SK-N-SH treated with all-trans-retinoic acid at 6 μM for 48 hours (cell line): ENCODE data around the gene SNRPB2.

Source experiments
- ATAC-seq: fragments of 200-7000 bp; cut with Tn5 transposase; 3 replicates; pipeline ENCODE4 v1.9.1; 2020; ENCODE audit warnings: mild to moderate bottlenecking, moderate library complexity
- BACH2 ChIP-seq: fragments of 250-450 bp; sonication (Bioruptor Pico); IDR thresholded peaks from 2 replicates; pipeline ENCODE4 v1.9.0; 2021; ENCODE audit warnings: mild to moderate bottlenecking, borderline replicate concordance
- CSDC2 ChIP-seq: fragments of 250-450 bp; sonication (Bioruptor Pico); IDR thresholded peaks from 2 replicates; pipeline ENCODE4 v1.5.0; 2020; ENCODE audit warnings: mild to moderate bottlenecking, moderate library complexity
- ESRRG ChIP-seq: fragments of 250-450 bp; sonication (Bioruptor Pico); IDR thresholded peaks from 2 replicates; pipeline ENCODE4 v1.6.1; 2021; ENCODE audit warnings: mild to moderate bottlenecking
- GLIS3 ChIP-seq: fragments of 250-450 bp; sonication (Bioruptor Pico); IDR thresholded peaks from 2 replicates; pipeline ENCODE4 v1.5.0; 2020; ENCODE audit warnings: mild to moderate bottlenecking, moderate library complexity
- ISL1 ChIP-seq: fragments of 250-450 bp; sonication (Bioruptor Pico); IDR thresholded peaks from 2 replicates; pipeline ENCODE4 v2.1.2; 2022; ENCODE audit warnings: mild to moderate bottlenecking, moderate library complexity
- OSR1 ChIP-seq: fragments of 250-450 bp; sonication (Bioruptor Pico); IDR thresholded peaks from 2 replicates; pipeline ENCODE4 v1.8.0; 2022; ENCODE audit warnings: moderate library complexity, mild to moderate bottlenecking, inconsistent platforms
- SNAI2 ChIP-seq: fragments of 250-450 bp; sonication (Bioruptor Pico); IDR thresholded peaks from 2 replicates; pipeline ENCODE4 v1.5.0; 2020; ENCODE audit warnings: mild to moderate bottlenecking, moderate library complexity
- TCF4 ChIP-seq: fragments of 250-450 bp; sonication (Bioruptor Pico); IDR thresholded peaks from 2 replicates; pipeline ENCODE4 v1.8.0; 2021; ENCODE audit warnings: mild to moderate bottlenecking, moderate library complexity, borderline replicate concordance
- TOX ChIP-seq: fragments of 250-450 bp; sonication (Bioruptor Pico); IDR thresholded peaks from 2 replicates; pipeline ENCODE4 v1.8.0; 2021; ENCODE audit warnings: mild to moderate bottlenecking, moderate library complexity, borderline replicate concordance
- ZFP30 ChIP-seq: fragments of 450-650 bp; formaldehyde crosslinking; IDR thresholded peaks from 2 replicates; pipeline ENCODE4 v1.5.0; 2022; ENCODE audit warnings: mild to moderate bottlenecking, moderate library complexity
- ZNF565 ChIP-seq: fragments of 450-650 bp; formaldehyde crosslinking; conservative IDR thresholded peaks from 2 replicates; pipeline ENCODE4 v1.5.0; 2020; ENCODE audit warnings: low read depth, mild to moderate bottlenecking, moderate library complexity
- ZNF70 ChIP-seq: fragments of 450-650 bp; formaldehyde crosslinking; IDR thresholded peaks from 2 replicates; pipeline ENCODE4 v1.5.0; 2020; ENCODE audit warnings: mild to moderate bottlenecking, moderate library complexity
- ZNF8 ChIP-seq: fragments of 450-650 bp; formaldehyde crosslinking; IDR thresholded peaks from 2 replicates; pipeline ENCODE4 v1.5.0; 2020; ENCODE audit warnings: mild to moderate bottlenecking, moderate library complexity
- TF ChIP-seq, protein P1 (sequence below): fragments of 250-450 bp; sonication (Bioruptor Pico); IDR thresholded peaks from 2 replicates; pipeline ENCODE4 v1.5.0; 2020; ENCODE audit warnings: mild to moderate bottlenecking, moderate library complexity
- TF ChIP-seq, protein P2 (sequence below): fragments of 250-450 bp; sonication (Bioruptor Pico); IDR thresholded peaks from 2 replicates; pipeline ENCODE4 v1.5.1; 2021; ENCODE audit warnings: mild to moderate bottlenecking, moderate library complexity
- TF ChIP-seq, protein P3 (sequence below): fragments of 250-450 bp; sonication (Bioruptor Pico); IDR thresholded peaks from 2 replicates; pipeline ENCODE4 v1.8.0; 2021; ENCODE audit warnings: low read depth, mild to moderate bottlenecking, moderate library complexity, borderline replicate concordance
- TF ChIP-seq, protein P4 (sequence below): fragments of 250-450 bp; sonication (Bioruptor Pico); IDR thresholded peaks from 2 replicates; pipeline ENCODE4 v1.8.0; 2020; ENCODE audit warnings: mild to moderate bottlenecking, moderate library complexity, borderline replicate concordance
- TF ChIP-seq, protein P5 (sequence below): fragments of 250-450 bp; sonication (Bioruptor Pico); IDR thresholded peaks from 2 replicates; pipeline ENCODE4 v1.5.1; 2020; ENCODE audit warnings: low read depth, mild to moderate bottlenecking, moderate library complexity

Gene SNRPB2

DNA sequence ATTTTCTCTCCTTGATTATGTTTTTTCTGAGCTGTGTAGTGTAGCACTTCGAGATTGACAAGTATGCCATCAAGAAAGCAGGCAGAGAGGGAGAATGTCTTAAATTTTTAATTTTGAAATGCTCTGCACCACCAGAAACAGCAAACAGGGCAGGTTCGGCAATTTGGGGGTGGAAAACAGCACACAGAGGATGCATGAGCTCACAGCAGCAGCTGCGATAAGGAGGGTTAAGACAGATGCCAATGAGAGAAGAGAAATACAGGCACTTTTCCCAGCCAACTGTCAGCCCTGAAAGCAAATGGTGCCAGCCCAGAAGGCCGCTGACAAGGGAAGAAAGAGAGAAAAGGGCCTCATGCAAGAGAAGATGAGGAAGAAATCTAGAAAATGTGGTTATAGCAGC is 15.1 kb upstream of the SNRPB2 start:
- ATAC-seq: no peak
- TF ChIP-seq TOX (CRISPR knock-in tag) (no peak), OSR1 (no peak), ZNF8 (CRISPR knock-in tag) (no peak), GLIS3 (CRISPR knock-in tag) (no peak), ZFP30 (CRISPR knock-in tag) (no peak), BACH2 (CRISPR knock-in tag) (no peak), ZNF70 (CRISPR knock-in tag) (no peak), TCF4 (CRISPR knock-in tag) (no peak), CSDC2 (CRISPR knock-in tag) (no peak)
- TF ChIP-seq, protein P1, sequence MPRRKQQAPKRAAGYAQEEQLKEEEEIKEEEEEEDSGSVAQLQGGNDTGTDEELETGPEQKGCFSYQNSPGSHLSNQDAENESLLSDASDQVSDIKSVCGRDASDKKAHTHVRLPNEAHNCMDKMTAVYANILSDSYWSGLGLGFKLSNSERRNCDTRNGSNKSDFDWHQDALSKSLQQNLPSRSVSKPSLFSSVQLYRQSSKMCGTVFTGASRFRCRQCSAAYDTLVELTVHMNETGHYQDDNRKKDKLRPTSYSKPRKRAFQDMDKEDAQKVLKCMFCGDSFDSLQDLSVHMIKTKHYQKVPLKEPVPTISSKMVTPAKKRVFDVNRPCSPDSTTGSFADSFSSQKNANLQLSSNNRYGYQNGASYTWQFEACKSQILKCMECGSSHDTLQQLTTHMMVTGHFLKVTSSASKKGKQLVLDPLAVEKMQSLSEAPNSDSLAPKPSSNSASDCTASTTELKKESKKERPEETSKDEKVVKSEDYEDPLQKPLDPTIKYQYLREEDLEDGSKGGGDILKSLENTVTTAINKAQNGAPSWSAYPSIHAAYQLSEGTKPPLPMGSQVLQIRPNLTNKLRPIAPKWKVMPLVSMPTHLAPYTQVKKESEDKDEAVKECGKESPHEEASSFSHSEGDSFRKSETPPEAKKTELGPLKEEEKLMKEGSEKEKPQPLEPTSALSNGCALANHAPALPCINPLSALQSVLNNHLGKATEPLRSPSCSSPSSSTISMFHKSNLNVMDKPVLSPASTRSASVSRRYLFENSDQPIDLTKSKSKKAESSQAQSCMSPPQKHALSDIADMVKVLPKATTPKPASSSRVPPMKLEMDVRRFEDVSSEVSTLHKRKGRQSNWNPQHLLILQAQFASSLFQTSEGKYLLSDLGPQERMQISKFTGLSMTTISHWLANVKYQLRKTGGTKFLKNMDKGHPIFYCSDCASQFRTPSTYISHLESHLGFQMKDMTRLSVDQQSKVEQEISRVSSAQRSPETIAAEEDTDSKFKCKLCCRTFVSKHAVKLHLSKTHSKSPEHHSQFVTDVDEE: no peak
- TF ChIP-seq, protein P2, sequence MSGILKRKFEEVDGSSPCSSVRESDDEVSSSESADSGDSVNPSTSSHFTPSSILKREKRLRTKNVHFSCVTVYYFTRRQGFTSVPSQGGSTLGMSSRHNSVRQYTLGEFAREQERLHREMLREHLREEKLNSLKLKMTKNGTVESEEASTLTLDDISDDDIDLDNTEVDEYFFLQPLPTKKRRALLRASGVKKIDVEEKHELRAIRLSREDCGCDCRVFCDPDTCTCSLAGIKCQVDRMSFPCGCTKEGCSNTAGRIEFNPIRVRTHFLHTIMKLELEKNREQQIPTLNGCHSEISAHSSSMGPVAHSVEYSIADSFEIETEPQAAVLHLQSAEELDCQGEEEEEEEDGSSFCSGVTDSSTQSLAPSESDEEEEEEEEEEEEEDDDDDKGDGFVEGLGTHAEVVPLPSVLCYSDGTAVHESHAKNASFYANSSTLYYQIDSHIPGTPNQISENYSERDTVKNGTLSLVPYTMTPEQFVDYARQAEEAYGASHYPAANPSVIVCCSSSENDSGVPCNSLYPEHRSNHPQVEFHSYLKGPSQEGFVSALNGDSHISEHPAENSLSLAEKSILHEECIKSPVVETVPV (CRISPR knock-in tag): no peak

DNA sequence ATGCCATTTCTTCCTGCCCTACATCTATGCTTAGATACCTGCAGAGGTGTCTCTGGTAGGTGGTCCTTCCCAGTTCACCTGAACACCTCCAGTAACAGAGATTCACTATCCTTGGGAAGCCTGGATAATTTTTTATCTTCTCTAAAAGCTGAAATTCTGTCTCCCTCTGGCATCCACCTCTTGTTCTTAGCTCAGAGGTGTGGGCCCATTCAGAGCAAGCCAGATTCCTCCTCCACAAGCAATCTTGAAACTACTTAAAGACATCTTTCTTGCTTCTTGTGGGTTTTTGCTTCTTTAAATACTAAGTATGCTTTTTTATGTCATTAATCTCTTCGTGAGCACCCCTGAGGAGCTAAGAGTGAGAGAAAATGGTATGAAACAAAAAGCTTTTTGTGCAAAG is 10.4 kb upstream of the SNRPB2 start:
- no peak for TF ChIP-seq ZNF8 (CRISPR knock-in tag)
- TF ChIP-seq TOX (CRISPR knock-in tag): no peak
- TF ChIP-seq ESRRG: no peak
- TF ChIP-seq, protein P3, sequence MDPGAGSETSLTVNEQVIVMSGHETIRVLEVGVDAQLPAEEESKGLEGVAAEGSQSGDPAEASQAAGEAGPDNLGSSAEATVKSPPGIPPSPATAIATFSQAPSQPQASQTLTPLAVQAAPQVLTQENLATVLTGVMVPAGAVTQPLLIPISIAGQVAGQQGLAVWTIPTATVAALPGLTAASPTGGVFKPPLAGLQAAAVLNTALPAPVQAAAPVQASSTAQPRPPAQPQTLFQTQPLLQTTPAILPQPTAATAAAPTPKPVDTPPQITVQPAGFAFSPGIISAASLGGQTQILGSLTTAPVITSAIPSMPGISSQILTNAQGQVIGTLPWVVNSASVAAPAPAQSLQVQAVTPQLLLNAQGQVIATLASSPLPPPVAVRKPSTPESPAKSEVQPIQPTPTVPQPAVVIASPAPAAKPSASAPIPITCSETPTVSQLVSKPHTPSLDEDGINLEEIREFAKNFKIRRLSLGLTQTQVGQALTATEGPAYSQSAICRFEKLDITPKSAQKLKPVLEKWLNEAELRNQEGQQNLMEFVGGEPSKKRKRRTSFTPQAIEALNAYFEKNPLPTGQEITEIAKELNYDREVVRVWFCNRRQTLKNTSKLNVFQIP: no peak
- TF ChIP-seq, protein P4, sequence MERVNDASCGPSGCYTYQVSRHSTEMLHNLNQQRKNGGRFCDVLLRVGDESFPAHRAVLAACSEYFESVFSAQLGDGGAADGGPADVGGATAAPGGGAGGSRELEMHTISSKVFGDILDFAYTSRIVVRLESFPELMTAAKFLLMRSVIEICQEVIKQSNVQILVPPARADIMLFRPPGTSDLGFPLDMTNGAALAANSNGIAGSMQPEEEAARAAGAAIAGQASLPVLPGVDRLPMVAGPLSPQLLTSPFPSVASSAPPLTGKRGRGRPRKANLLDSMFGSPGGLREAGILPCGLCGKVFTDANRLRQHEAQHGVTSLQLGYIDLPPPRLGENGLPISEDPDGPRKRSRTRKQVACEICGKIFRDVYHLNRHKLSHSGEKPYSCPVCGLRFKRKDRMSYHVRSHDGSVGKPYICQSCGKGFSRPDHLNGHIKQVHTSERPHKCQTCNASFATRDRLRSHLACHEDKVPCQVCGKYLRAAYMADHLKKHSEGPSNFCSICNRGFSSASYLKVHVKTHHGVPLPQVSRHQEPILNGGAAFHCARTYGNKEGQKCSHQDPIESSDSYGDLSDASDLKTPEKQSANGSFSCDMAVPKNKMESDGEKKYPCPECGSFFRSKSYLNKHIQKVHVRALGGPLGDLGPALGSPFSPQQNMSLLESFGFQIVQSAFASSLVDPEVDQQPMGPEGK (CRISPR knock-in tag): no peak
- TF ChIP-seq, all 23 proteins: peak for 0
- ATAC-seq: no peak

DNA sequence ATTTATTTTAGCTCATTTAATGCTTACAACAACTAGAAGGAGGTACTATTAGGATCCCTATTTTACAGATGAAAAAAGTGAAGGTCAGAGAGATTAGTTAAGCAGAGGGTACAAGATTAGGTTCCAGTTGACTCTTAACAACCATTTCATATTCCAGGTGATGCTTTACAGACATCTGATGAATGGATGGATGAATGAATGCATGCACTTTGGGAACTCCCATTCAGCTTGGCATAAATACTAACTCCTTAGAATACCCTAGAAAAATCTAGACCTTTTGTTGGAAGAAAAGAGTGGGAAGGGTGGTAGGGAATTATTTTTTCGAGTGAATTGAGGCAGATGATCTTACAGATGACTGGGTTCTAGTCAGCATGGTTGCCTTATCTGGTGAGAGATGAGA is 746 bp upstream of the SNRPB2 start:
- no peak for ATAC-seq
- TF ChIP-seq, protein P2 (CRISPR knock-in tag): no peak
- no peak for TF ChIP-seq OSR1
- no peak for TF ChIP-seq SNAI2 (CRISPR knock-in tag)
- TF ChIP-seq TOX (CRISPR knock-in tag): no peak
- TF ChIP-seq GLIS3 (CRISPR knock-in tag): no peak
- TF ChIP-seq ZFP30 (CRISPR knock-in tag): no peak
- TF ChIP-seq CSDC2 (CRISPR knock-in tag): no peak
- TF ChIP-seq ZNF565 (CRISPR knock-in tag): no peak
- no peak for TF ChIP-seq TCF4 (CRISPR knock-in tag)
- no peak for TF ChIP-seq ZNF8 (CRISPR knock-in tag)
- no peak for TF ChIP-seq ESRRG

DNA sequence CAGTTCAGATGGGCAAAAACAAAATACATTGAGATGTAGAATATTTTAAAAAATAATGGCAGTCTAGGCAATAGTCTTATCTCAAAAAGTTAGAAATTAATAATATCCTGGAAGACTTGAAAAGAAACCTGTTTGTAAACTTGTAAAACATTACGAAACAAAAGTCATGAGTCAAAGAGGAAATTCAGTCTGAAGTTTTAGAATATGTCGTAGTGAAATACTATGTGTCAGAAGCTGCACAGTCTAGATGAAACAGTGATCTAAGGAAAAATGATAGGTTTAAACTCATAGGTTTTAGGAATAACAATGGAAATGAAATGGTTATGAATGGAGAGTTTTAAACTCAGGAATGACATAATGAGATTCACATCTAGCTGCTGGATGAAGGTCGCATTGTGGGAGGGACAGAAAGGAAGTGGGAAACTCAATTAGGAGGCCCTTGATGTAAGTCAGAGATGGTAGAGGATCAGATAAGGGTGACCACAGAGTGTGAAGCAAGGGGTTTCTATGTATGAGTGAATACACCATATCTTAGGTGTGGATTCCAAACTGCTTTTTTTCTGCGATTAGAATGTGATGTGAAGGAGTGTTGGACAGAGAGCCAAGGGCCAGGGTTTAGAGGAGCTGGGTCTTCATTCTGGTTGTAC is 2.8 kb downstream of the SNRPB2 start:
- ATAC-seq: no peak
- TF ChIP-seq ZNF8 (CRISPR knock-in tag): no peak
- TF ChIP-seq ISL1 (CRISPR knock-in tag): 0 out of 2 replicates have a peak, but pooled peaks have one; percentile 48
- TF ChIP-seq, protein P5, sequence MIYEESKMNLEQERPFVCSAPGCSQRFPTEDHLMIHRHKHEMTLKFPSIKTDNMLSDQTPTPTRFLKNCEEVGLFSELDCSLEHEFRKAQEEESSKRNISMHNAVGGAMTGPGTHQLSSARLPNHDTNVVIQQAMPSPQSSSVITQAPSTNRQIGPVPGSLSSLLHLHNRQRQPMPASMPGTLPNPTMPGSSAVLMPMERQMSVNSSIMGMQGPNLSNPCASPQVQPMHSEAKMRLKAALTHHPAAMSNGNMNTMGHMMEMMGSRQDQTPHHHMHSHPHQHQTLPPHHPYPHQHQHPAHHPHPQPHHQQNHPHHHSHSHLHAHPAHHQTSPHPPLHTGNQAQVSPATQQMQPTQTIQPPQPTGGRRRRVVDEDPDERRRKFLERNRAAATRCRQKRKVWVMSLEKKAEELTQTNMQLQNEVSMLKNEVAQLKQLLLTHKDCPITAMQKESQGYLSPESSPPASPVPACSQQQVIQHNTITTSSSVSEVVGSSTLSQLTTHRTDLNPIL: no peak; the same call in 1 of the 2 replicates
- TF ChIP-seq, protein P4 (CRISPR knock-in tag): peak; percentile 58; the same call in 1 of the 2 replicates
- peak; percentile 56; the same call in 1 of the 2 replicates for TF ChIP-seq TCF4 (CRISPR knock-in tag)
